Measurements from ENCODE around the gene PXMP2. TPM values are rescaled to one million over a fixed set of nuclear protein-coding genes. Genes with fewer than 3 reads are reported as not detected.

Gene PXMP2
- polyA plus RNA-seq, 3 donors, result 50.6 to 53.1 (median 52.7) TPM

DNA sequence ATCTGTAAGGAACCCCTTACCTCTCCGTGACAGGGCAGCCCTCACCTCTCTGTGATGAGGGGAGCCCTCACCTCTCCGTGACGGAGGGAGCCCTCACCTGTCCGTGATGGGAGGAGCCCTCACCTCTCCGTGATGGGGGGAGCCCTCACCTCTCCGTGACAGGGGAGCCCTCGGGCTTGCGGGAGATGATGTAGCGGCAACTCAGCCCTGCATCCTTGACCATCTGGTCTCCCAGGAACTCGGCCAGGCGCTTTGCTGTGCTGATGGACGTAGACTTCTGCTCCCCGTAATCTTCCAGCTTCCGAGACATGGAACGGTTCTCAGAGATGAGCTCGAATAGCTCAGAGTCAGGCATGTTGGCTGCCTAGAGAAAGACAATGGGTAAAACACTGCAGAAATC lies 28.2 kb upstream of the PXMP2 start:
- no peak for DNase-seq (ENCODE audit: low read depth in 3 of 3, low spot score in 2 of 3)

DNA sequence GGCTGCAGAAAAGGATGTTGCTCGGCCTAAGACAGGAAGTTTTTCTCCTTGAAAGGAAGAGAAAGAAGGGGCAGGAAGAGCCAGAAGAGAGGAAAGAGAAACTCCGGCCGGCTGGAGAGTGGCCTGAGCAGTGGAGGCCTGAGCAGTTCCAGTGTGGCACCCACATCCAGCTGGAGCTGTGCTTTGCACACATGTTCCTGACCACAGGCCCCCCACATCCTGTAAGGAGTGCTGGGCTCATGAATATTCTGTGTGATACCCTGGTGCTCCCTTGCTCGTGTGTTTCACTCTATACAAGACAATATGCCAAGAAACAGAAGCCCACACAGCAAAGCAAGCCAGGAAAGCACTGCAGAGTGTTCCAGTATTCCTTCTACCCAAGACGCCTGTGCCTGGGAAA lies 27.3 kb upstream of the PXMP2 start:
- DNase-seq (ENCODE audit: low read depth in 3 of 3, low spot score in 2 of 3), result no peak

- no peak for DNase-seq (ENCODE audit: low read depth in 3 of 3, low spot score in 2 of 3)
These were observed 26.4 kb upstream of the PXMP2 start for GRCh38 chr12:132660996-132661395.

DNA sequence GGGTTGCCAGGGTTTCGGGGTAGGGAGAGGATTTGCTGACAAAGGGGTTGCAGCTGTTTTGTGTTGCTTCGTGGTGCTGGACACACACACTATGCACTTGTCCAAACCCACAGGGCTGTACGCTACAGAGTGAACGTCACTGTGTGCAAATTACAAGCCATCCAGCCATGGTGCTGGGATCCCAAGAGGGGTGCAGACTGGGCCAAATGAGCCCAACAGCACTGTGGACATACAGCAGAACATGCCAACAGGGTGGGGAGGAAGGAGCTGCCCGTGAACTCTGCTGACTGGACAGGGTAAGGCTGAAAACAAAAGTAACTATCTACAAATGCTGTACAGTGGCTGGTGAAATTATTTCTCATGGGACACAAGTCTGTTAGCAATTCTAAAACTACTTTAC lies 25.4 kb upstream of the PXMP2 start:
- DNase-seq (ENCODE audit: low read depth in 3 of 3, low spot score in 2 of 3), result no peak

DNA sequence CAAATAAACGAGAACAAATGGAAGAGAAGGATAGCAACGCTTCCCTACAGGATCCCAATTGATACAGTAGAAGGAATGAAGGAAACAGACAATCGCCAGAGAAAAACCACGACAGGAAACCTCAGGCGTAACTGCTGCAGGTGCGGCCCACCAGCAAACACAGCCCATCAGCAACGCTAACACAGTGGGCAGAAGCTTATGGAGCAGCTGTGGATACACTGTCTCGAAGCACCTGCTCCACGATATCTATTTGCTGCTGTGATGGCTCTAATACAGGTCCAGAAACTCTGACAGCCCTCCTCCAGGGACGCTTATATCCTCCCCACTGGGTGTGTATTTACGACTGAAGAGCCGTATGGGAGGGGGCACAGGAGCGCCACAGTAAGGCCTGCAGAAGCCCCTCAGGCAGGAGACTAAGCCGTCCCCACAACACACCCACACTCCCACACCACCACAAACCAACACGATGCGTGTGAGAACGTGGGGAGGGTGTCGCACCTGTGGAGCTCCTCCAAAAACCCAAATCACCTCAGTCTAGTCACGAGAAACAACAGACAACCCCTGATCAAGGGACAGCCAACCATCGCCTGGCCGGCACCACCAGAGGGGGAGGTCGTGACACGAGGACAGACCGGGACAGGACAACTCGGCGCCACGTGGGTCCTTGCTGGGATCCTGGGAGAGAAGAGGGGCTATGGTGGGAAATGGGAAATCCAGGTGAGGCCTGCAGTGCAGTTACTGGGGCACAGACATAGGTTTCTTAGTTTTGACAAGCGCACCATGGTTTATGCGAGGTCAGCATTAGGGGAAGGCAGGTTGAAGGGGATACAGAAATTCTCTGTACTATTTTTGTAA lies 24.3 kb upstream of the PXMP2 start:
- DNase-seq (ENCODE audit: low read depth in 3 of 3, low spot score in 2 of 3), result no peak

DNA sequence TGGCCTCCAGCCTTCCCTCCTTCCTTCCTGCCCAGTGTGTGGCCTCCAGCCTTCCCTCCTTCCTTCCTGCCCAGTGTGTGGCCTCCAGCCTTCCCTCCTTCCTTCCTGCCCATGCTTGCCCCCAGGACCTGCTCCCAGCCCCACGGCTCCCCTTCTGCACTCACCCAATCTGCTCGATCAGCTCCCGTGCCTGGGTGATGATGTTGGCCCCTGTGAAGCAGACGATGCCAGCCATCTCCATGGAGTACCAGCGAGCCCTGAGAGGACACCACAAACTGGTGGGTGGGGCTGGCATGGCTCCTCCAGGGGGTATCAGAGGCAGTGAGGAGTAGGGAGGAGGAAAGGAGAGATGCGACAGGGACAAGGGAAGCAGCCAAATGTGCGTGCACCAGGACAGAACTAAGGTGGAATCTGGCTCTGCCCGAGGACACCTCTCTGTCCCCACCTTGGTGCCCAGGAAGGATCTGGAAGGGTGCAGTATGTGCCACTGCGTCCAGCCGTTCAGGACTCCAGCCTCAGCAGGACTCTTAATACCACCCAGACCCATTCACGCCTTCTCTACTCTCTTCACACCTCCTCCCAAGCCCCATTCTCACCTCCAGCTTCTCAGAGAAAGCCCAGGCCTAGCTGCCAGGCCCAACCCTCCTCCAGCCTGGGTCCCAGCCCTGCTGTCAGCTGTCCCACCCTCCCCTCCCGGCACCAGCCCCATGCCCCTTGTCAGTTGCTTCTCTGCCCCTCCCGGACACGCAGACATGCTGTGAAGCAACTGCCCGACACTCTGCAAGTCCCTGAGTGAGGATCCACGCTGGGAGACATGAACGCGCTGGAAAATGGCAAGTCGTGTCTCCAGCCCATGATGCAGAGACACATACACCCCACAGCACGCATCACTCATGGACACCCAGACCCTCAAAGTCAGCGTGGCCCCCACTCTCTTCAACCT lies 22.9 kb upstream of the PXMP2 start:
- no peak for DNase-seq (ENCODE audit: low read depth in 3 of 3, low spot score in 2 of 3)

DNA sequence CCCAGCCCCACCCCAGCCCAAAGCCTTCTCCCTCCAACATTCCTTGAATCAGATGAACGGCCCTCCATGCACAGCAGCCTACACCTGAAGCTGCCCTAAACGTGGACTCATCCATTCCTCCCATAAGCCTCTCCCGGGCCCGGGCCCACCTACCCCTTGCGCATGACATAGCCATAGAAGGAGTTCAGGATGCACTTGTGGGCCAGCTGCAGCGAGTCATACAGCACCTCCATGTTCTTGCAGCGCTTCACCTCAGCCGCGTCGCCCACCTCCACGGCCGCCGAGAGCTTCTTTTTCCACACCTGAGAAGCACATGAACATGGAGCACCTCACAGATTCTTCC lies 22.3 kb upstream of the PXMP2 start:
- no peak for DNase-seq (ENCODE audit: low read depth in 3 of 3, low spot score in 2 of 3)

- no peak for DNase-seq (ENCODE audit: low read depth in 3 of 3, low spot score in 2 of 3)
These were observed 21.6 kb upstream of the PXMP2 start for GRCh38 chr12:132665794-132666193.

- DNase-seq (ENCODE audit: low read depth in 3 of 3, low spot score in 2 of 3), result no peak
These were observed 18.9 kb upstream of the PXMP2 start for GRCh38 chr12:132668191-132669088.

- no peak for DNase-seq (ENCODE audit: low read depth in 3 of 3, low spot score in 2 of 3)
These were observed 18.1 kb upstream of the PXMP2 start for GRCh38 chr12:132669166-132669879.

GRCh38 chr12:132672116-132672515 lies 15.3 kb upstream of the PXMP2 start:
- DNase-seq (ENCODE audit: low read depth in 3 of 3, low spot score in 2 of 3), result no peak

- DNase-seq (ENCODE audit: low read depth in 3 of 3, low spot score in 2 of 3), result no peak
These were observed 14.7 kb upstream of the PXMP2 start for GRCh38 chr12:132672678-132673077.

DNA sequence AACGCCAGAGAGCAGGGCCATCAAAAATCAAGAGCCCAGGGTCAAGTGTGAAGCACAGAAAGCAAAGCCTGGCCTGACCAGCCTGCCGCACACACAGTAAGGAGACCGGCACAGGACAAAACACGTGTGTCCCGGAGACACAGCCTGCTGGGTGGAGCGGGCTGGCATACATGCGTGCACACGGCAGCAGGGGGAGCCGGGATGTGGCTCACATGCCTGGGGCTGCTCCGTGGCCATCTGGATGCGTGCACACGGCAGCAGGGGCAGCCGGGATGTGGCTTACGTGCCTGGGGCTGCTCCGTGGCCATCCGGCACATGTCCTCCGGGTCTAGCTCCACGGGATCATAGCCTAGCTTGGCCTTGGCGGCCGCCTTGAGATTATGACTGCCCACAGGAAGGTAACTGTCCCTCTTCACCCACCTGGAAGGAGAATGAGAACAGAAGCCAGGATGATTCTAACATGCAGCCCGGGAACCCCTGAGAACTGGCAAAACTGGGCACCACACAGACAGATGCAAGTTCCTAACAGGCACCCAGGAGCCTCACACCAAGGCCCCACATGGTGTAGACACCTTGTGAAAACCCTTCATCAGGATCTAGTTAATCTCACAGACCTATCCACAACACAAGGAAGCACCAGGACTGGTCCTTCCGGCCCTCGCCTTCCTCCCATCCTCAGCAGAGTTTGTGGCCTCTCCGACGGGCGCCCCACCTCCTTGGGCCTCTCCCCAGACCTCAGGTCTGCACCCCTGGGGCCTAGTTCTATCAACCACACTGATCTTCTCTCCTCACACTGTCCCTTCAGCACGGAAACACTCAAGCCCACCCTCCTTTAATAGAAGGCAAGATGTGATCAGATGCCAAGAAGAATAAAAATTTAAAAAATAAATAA lies 13.9 kb upstream of the PXMP2 start:
- no peak for DNase-seq (ENCODE audit: low read depth in 3 of 3, low spot score in 2 of 3)

GRCh38 chr12:132674561-132674960 lies 12.8 kb upstream of the PXMP2 start:
- DNase-seq (ENCODE audit: low read depth in 3 of 3, low spot score in 2 of 3), result no peak

DNA sequence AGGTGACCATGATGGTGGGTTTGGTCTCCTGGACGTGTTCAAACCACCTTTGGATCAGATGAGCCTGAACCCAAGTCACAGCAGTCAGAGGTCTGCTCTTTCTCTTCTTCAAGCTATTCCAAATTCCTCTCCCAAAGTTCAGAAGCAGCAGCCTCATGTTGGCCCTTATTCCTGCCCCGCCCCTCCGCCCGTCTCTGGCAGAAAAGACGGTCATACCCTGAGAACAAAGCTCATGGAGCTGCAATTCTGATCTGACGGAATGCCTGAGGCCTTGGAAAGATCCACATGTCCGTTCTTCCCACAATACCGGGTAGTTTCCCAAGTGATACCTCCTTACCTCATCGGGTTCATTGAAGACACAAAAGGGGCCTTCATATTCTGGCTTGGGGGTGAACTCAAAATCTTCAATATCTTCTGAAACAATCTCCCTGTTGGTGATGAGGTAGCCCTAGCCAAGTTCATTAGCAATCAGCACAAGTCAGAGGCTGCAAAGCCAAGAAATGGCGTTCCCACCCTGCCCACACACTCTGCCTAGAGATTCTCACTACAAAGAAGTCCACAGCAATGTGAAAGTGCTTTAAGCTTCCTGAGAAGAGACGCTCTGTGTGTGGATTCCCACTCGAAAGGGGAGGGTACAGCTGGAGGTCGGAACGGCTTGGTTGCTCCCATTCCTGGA lies 11.5 kb upstream of the PXMP2 start:
- DNase-seq (ENCODE audit: low read depth in 3 of 3, low spot score in 2 of 3), result no peak

DNA sequence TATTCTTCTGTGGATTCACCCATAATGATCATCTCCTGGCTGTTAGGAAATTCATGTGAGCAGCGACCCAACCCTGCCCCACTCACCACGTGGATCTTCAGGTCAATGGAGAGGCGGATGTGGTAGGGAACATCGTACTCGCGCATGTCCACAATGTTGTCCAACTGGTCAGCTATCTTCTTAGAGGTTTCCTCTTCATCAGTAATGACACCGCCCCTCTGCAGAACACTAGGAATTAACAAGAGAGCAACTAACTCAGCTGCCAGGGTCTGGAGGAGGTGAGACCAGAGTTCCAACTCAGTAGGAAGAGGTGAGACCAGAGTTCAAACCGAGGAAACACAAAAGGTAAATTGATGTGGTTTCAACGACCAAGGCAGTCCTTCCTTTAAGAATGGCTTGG lies 9.9 kb upstream of the PXMP2 start:
- no peak for DNase-seq (ENCODE audit: low read depth in 3 of 3, low spot score in 2 of 3)

DNA sequence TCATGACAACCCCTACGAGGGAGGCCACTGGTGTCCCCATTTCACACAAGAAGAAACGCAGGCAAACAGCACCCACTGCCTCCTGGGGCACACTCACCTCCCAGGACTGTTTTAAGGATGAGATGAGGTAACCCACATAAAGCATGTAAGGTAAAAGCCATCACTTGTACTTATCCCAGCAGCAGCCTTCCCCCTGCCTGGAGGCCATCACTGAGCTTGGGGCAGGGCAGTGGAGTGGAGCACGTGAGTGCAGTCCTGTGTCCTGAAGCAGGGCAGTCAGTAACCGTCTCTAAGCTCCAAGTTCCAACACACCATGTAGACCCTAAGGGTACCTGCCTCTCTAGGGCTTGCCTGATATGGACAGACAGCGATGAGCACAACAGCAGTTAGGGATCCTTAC lies 2.0 kb upstream of the PXMP2 start:
- DNase-seq (ENCODE audit: low read depth in 3 of 3, low spot score in 2 of 3), result no peak

DNA sequence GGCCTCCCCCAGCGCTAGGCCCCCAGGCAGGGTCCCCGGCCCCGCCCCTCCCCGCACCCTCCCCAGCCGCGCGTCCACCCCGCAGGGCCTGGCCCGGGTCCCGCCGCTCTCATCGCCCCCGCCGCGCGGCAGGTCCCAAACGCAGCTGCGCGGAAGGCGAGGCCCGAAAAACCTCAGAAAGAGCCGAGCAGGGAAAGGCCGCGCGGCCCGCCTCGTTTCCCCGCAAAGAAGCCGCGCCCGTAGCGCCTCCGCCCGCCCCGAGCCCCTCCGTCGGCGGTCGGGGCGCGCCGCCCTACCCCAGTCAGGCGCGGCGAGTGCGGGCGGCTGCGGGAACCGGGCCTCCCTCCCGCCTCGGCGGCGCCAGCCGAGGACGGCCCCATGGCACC lies 569 bp upstream of the PXMP2 start:
- DNase-seq (ENCODE audit: low read depth in 3 of 3, low spot score in 2 of 3), result no peak

- no peak for DNase-seq (ENCODE audit: low read depth in 3 of 3, low spot score in 2 of 3)
These were observed 1.8 kb downstream of the PXMP2 start for GRCh38 chr12:132689227-132689626.
